BLaER1 treated with 17β-estradiol and CSF1 and Interleukin-3, amounts not matched to agents 10 nM and 100 nM (cell line): ENCODE data around the gene PPIG.
"Not testable (repeated sequence)": the region's sequence is repeated elsewhere in the genome, so short reads cannot be mapped to it uniquely, and the experiment has no call there.

Experiments
- H3K27ac ChIP-seq, 11 experiments: shearing (Covaris generic); formaldehyde crosslinking; 2 replicates each; pipeline ENCODE4 v1.8.1; 2022
- H3K27me3 ChIP-seq, 11 experiments: shearing (Covaris generic); formaldehyde crosslinking; 2 replicates each; pipeline ENCODE4 v1.8.1; 2022
- H3K36me3 ChIP-seq, 11 experiments: shearing (Covaris generic); formaldehyde crosslinking; 2 replicates each; pipeline ENCODE4 v1.8.1; 2022
- H3K4me1 ChIP-seq, 10 experiments: shearing (Covaris generic); formaldehyde crosslinking; 2 replicates each; pipeline ENCODE4 v1.8.1; 2022
- H3K4me2 ChIP-seq, 11 experiments: shearing (Covaris generic); formaldehyde crosslinking; 2 replicates each; pipeline ENCODE4 v1.8.1; 2022
- H3K4me3 ChIP-seq, 10 experiments: shearing (Covaris generic); formaldehyde crosslinking; 2 replicates each; pipeline ENCODE4 v1.8.1; 2022
- H3K9ac ChIP-seq, 11 experiments: shearing (Covaris generic); formaldehyde crosslinking; 2 replicates each; pipeline ENCODE4 v1.8.1; 2022
- H3K9me3 ChIP-seq, 11 experiments: shearing (Covaris generic); formaldehyde crosslinking; replicated peaks in 1 of 11; 2 replicates each; pipeline ENCODE4 v1.8.1; 2022
- H4K20me1 ChIP-seq, 11 experiments: shearing (Covaris generic); formaldehyde crosslinking; 2 replicates each; pipeline ENCODE4 v1.8.1; 2022
- Cebpa-rat ChIP-seq, 11 experiments: shearing (Covaris generic); IDR thresholded peaks; 2 replicates each; pipeline ENCODE4 v1.8.1; 2022

PPIG gene

DNA sequence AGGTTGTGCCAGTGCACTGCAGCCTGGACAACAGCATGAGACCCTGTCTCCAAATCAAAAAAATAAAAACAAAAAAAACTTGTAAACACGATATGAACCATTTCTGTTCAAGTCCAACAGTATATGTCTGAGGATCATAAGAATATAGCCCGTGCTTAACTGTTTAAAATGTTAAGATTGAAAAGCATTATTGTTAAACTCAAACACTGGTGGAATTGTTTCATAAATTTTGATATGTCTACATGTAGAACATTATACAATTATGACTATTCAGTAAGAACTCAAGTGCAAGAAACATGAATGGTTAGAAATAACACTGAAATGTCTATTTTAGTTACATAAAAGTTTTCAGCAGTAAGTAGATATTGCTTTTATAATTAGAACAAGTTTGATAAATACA, 29.7 kb downstream of the PPIG start:
- no peak for TF ChIP-seq Cebpa-rat (IDR thresholded peaks at IDR 0.05)
- Histone ChIP-seq H3K4me3 (no peak overlapping the region), H3K9me3 (peaks cover 29 to 44% (median 35%) of the 10 kb centered on the region in 11 experiments), H3K9ac (no peak overlapping the region), H3K4me2 (no peak overlapping the region), H3K27me3 (no peaks in the 10 kb centered on the region), H3K36me3 (peaks cover 91 to 100% (median 98%) of the 10 kb centered on the region in 11 experiments), H4K20me1 (peaks cover 0 to 21% (median 3%) of the 10 kb centered on the region in 11 experiments; a peak in 7 of 22 replicates), H3K27ac (no peak overlapping the region), H3K4me1 (no peaks in the 10 kb centered on the region)

DNA sequence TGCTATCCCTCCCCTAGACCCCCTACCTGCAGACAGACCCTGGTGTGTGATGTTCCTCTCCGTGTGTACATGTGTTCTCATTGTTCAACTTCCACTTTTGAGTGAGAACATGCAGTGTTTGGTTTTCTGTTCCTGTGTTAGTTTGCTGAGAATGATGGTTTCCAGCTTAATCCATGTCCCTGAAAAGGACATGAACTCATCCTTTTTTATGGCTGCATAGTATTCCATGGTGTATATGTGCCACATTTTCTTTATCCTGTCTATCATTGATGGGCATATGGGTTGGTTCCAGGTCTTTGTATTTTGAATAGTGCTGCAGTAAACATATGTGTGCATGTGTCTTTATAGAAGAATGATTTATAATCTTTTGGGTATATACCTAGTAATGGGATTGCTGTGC, 31.8 kb downstream of the PPIG start:
- not testable (repeated sequence) for H3K9ac ChIP-seq, H3K4me1 ChIP-seq, H3K27me3 ChIP-seq, H3K4me2 ChIP-seq, H3K4me3 ChIP-seq, H3K27ac ChIP-seq
- Histone ChIP-seq H4K20me1 (peaks cover 4 to 39% (median 10%) of the 10 kb centered on the region in 11 experiments; a peak in 10 of 22 replicates), H3K9me3 (peaks cover 29 to 44% (median 35%) of the 10 kb centered on the region in 11 experiments), H3K36me3 (peaks cover 86 to 100% (median 96%) of the 10 kb centered on the region in 11 experiments)

DNA sequence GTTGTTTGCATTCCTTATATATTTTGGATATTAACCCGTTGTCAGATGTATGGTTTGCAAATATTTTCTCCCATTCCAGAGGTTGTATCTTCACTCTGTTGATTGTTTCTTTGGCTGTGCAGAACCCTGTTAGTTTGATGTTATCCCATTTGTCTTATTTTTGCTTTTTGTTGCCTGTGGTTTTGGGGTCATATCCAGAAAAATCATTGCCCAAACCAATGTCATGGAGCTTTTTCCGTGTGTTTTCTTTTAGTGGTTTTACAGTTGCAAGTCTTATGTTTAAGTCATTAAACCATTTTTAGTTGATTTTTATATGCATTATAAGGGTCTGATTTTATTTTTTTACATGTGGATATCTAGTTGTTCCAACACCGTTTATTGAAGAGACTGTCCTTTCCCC, 35.8 kb downstream of the PPIG start:
- peaks cover 0 to 43% (median 8%) of the 10 kb centered on the region in 11 experiments; a peak in 11 of 22 replicates for H4K20me1 ChIP-seq
- H3K27me3 ChIP-seq: no peaks in the 10 kb centered on the region
- H3K4me2 ChIP-seq: no peak overlapping the region
- H3K9ac ChIP-seq: no peak overlapping the region
- H3K36me3 ChIP-seq: peaks cover 79 to 100% (median 94%) of the 10 kb centered on the region in 11 experiments
- no peak overlapping the region for H3K4me3 ChIP-seq
- TF ChIP-seq Cebpa-rat (IDR thresholded peaks at IDR 0.05): no peak
- no peak overlapping the region for H3K27ac ChIP-seq
- peaks cover 22 to 34% (median 25%) of the 10 kb centered on the region in 11 experiments for H3K9me3 ChIP-seq
- peaks cover 0 to 10% (median 0%) of the 10 kb centered on the region in 10 experiments; a peak in 2 of 20 replicates for H3K4me1 ChIP-seq

DNA sequence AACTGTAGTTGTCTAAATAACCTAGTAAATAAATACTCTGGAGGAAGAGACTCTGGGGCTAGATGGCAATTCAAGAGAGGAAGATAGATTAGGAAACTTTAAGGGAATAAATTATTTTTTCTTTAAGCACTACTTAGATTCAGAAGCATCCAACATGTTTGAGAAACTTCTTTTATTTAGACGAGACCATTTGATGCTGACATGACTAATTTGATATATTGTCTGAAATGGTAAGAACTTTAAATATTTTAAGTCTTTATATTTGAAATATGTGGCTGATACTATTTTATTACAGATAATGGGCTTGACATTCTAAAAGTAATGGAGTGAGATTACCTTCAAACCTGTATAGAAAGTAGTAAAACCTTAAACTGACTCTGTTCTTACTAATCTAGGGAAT, 36.4 kb downstream of the PPIG start:
- no peak for TF ChIP-seq Cebpa-rat (IDR thresholded peaks at IDR 0.05)
- H3K9me3 ChIP-seq: peaks cover 16 to 28% (median 20%) of the 10 kb centered on the region in 11 experiments
- H3K27me3 ChIP-seq: no peaks in the 10 kb centered on the region
- H4K20me1 ChIP-seq: peaks cover 0 to 43% (median 8%) of the 10 kb centered on the region in 11 experiments; a peak in 11 of 22 replicates
- no peak overlapping the region for H3K27ac ChIP-seq
- H3K4me2 ChIP-seq: no peak overlapping the region
- peaks cover 0 to 10% (median 0%) of the 10 kb centered on the region in 10 experiments; a peak in 2 of 20 replicates for H3K4me1 ChIP-seq
- H3K36me3 ChIP-seq: peaks cover 74 to 100% (median 94%) of the 10 kb centered on the region in 11 experiments
- no peak overlapping the region for H3K9ac ChIP-seq
- no peak overlapping the region for H3K4me3 ChIP-seq

DNA sequence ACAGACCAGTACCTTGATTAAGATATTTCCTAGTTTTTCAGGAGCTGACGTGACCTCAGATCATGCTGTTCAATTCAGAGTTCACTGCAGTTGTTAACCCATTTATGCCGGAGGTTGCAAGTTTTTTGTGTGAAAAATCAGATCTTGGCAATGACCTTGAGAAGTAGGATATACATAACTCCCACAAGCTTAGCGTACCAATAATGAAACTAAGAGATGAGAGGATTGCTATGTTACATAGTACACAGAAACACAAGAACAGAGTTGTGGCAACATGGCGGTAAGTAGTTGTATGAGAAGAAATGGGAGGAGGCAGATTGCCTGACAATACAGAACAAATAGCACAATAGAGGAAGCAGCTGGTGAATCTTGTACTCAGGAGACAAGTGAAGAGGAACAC, 39.1 kb downstream of the PPIG start:
- 0 out of 22 replicates have a peak, but pooled peaks cover 0 to under 1% (median 0%) of the 10 kb centered on the region in 11 experiments for H3K9me3 ChIP-seq
- peaks cover 0 to 33% (median 8%) of the 10 kb centered on the region in 11 experiments; a peak in 11 of 22 replicates for H4K20me1 ChIP-seq
- no peaks in the 10 kb centered on the region for H3K27me3 ChIP-seq
- H3K36me3 ChIP-seq: peaks cover 75 to 100% (median 94%) of the 10 kb centered on the region in 11 experiments
- TF ChIP-seq Cebpa-rat (IDR thresholded peaks at IDR 0.05): no peak
- no peak overlapping the region for H3K4me3 ChIP-seq
- H3K4me2 ChIP-seq: no peak overlapping the region
- no peak overlapping the region for H3K27ac ChIP-seq
- H3K4me1 ChIP-seq: peaks cover 0 to 10% (median 0%) of the 10 kb centered on the region in 10 experiments; a peak in 2 of 20 replicates
- no peak overlapping the region for H3K9ac ChIP-seq

- Histone ChIP-seq H3K4me1 (peaks cover 0 to 10% (median 0%) of the 10 kb centered on the region in 10 experiments; a peak in 2 of 20 replicates), H3K9me3 (no peaks in the 10 kb centered on the region), H3K27me3 (no peaks in the 10 kb centered on the region), H3K9ac (no peak overlapping the region), H4K20me1 (peaks cover 0 to 15% (median 0%) of the 10 kb centered on the region in 11 experiments; a peak in 5 of 22 replicates), H3K4me3 (no peak overlapping the region), H3K27ac (no peak overlapping the region), H3K4me2 (no peak overlapping the region), H3K36me3 (peaks cover 70 to 100% (median 94%) of the 10 kb centered on the region in 11 experiments)
- no peak for TF ChIP-seq Cebpa-rat (IDR thresholded peaks at IDR 0.05)
Measured at GRCh38 chr2:169625781-169626180, 41.6 kb downstream of the PPIG start.

DNA sequence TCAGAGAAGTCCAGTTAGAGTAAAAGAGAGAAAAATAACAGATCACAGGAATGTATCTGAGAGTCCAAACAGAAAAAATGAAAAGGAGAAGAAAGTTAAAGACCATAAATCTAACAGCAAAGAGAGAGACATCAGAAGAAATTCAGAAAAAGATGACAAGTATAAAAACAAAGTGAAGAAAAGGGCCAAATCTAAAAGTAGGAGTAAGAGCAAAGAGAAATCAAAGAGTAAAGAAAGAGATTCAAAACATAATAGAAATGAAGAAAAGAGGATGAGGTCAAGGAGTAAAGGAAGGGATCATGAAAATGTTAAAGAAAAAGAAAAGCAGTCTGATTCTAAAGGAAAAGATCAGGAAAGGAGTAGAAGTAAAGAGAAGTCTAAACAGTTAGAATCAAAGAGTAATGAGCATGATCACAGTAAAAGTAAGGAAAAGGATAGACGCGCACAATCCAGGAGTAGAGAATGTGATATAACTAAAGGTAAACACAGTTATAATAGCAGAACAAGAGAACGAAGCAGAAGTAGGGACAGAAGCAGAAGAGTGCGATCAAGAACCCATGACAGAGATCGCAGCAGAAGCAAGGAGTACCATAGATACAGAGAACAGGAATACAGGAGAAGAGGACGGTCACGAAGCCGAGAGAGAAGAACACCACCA, 52.4 kb downstream of the PPIG start:
- Histone ChIP-seq H3K9ac (no peak overlapping the region), H3K36me3 (peaks cover 70 to 95% (median 82%) of the 10 kb centered on the region in 11 experiments), H3K4me1 (no peaks in the 10 kb centered on the region), H3K4me2 (no peak overlapping the region), H3K27me3 (no peaks in the 10 kb centered on the region), H3K9me3 (no peaks in the 10 kb centered on the region), H3K4me3 (no peak overlapping the region), H4K20me1 (peaks cover 0 to 6% (median 0%) of the 10 kb centered on the region in 11 experiments; a peak in 2 of 22 replicates), H3K27ac (no peak overlapping the region)
- TF ChIP-seq Cebpa-rat (IDR thresholded peaks at IDR 0.05): no peak

DNA sequence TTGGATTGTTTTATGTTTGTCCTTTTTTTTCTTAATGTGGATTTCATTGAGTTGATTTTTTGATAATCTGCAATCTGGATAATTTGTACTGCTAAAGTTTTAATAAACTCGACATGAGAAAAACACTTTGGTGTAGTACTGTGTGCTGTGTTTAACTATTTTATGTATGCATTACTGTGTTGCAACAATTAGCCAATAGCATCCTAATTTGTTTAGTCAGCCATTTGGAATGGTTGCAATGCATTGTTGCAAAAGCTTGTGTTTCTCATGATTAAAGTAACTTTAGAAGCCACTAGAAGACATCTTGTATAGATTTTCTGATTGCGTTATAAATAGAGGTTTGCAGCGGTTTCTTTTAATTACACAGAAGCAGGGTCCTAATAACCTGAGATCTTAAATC, 53.5 kb downstream of the PPIG start:
- Histone ChIP-seq H3K4me1 (no peaks in the 10 kb centered on the region), H3K4me3 (no peak overlapping the region), H3K27ac (no peak overlapping the region), H3K4me2 (no peak overlapping the region), H3K9me3 (no peaks in the 10 kb centered on the region), H3K9ac (no peak overlapping the region), H3K27me3 (no peaks in the 10 kb centered on the region), H4K20me1 (peaks cover 0 to 6% (median 0%) of the 10 kb centered on the region in 11 experiments; a peak in 2 of 22 replicates), H3K36me3 (peaks cover 60 to 84% (median 72%) of the 10 kb centered on the region in 11 experiments)
- TF ChIP-seq Cebpa-rat (IDR thresholded peaks at IDR 0.05): no peak

DNA sequence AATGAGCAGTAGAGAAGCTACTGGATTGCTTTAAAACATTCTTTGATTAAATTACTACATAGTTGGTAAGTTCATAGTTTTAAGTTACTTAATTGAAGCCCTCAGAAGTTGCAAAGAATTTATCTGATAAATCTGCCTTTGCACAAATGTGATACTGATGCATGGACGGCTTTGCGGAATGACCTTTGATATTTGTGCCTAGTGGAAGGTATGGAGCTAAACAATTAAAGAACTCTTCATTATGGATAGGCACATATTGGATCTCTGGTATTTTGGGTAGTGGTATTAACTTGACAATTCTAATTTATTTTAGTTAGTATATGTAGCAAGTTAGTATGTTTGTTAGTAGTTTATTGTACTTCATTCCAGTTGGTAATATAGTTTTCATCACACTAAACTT, 56.0 kb downstream of the PPIG start:
- H3K4me2 ChIP-seq: no peak overlapping the region
- no peak for TF ChIP-seq Cebpa-rat (IDR thresholded peaks at IDR 0.05)
- H3K9ac ChIP-seq: no peak overlapping the region
- no peaks in the 10 kb centered on the region for H3K9me3 ChIP-seq
- no peak overlapping the region for H3K4me3 ChIP-seq
- no peaks in the 10 kb centered on the region for H3K27me3 ChIP-seq
- H3K4me1 ChIP-seq: no peaks in the 10 kb centered on the region
- peaks cover 0 to 6% (median 0%) of the 10 kb centered on the region in 11 experiments; a peak in 2 of 22 replicates for H4K20me1 ChIP-seq
- H3K27ac ChIP-seq: no peak overlapping the region
- H3K36me3 ChIP-seq: peaks cover 35 to 59% (median 47%) of the 10 kb centered on the region in 11 experiments
